ENCODE results near the gene ATXN2.

DNA sequence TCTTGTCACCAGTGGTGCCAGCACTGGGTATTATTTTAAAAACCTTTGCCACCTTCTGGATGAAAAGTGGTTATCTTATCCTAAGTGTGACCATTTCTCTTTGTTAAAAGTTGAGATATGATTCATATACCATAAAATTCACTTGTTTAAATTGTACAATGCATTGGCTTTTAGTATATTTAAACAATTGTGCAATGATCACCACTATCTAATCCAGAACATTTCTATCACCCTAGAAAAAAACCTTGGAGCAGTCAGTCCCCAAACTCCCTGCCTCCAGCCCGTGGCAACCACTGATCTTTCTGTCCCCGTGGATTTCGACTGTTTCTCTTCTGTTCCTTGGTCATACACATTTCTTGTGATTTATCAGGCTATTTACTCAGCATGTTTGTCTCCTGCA, 165.1 kb downstream of the ATXN2 start:
- TF ChIP-seq POLR2A (IDR thresholded peaks at IDR 0.05), result no peak
- TF ChIP-seq, protein P1, sequence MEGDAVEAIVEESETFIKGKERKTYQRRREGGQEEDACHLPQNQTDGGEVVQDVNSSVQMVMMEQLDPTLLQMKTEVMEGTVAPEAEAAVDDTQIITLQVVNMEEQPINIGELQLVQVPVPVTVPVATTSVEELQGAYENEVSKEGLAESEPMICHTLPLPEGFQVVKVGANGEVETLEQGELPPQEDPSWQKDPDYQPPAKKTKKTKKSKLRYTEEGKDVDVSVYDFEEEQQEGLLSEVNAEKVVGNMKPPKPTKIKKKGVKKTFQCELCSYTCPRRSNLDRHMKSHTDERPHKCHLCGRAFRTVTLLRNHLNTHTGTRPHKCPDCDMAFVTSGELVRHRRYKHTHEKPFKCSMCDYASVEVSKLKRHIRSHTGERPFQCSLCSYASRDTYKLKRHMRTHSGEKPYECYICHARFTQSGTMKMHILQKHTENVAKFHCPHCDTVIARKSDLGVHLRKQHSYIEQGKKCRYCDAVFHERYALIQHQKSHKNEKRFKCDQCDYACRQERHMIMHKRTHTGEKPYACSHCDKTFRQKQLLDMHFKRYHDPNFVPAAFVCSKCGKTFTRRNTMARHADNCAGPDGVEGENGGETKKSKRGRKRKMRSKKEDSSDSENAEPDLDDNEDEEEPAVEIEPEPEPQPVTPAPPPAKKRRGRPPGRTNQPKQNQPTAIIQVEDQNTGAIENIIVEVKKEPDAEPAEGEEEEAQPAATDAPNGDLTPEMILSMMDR (IDR thresholded peaks at IDR 0.05), result no peak
